ENCODE data around the gene AK9.

The AK9 gene

DNA sequence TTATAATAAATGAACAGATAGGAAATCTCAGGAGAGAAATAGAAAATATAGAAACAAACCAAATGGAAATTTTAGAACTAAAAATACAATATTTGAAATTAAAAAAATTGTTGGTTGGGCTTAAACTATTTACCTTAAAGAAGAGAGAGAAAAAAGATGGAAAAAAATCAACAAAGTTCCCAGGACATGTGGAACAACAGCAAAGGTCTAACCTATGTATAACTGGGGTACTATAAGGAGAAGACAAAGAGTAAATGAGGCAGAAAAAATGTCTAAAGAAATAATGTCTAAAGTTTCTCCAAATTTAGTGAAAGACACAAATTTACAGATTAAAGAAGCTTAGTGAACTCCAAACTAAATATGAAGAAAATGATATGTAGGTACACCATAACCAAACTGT is 166.9 kb downstream of the AK9 start:
- TF ChIP-seq TAF1 (IDR thresholded peaks at IDR 0.05; ENCODE audit: borderline replicate concordance, insufficient read depth, low read length) (no peak), POLR2AphosphoS5 (IDR thresholded peaks at IDR 0.05; ENCODE audit: low read depth, low read length) (no peak), FOXP2 (optimal IDR thresholded peaks at IDR 0.05; ENCODE audit: borderline replicate concordance, extremely low read depth, extremely low read length, insufficient read depth) (no peak), SIN3A (IDR thresholded peaks at IDR 0.05; ENCODE audit: borderline replicate concordance, insufficient read depth, low read length) (no peak)
- TF ChIP-seq, protein P1, sequence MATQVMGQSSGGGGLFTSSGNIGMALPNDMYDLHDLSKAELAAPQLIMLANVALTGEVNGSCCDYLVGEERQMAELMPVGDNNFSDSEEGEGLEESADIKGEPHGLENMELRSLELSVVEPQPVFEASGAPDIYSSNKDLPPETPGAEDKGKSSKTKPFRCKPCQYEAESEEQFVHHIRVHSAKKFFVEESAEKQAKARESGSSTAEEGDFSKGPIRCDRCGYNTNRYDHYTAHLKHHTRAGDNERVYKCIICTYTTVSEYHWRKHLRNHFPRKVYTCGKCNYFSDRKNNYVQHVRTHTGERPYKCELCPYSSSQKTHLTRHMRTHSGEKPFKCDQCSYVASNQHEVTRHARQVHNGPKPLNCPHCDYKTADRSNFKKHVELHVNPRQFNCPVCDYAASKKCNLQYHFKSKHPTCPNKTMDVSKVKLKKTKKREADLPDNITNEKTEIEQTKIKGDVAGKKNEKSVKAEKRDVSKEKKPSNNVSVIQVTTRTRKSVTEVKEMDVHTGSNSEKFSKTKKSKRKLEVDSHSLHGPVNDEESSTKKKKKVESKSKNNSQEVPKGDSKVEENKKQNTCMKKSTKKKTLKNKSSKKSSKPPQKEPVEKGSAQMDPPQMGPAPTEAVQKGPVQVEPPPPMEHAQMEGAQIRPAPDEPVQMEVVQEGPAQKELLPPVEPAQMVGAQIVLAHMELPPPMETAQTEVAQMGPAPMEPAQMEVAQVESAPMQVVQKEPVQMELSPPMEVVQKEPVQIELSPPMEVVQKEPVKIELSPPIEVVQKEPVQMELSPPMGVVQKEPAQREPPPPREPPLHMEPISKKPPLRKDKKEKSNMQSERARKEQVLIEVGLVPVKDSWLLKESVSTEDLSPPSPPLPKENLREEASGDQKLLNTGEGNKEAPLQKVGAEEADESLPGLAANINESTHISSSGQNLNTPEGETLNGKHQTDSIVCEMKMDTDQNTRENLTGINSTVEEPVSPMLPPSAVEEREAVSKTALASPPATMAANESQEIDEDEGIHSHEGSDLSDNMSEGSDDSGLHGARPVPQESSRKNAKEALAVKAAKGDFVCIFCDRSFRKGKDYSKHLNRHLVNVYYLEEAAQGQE (IDR thresholded peaks at IDR 0.05; ENCODE audit: insufficient read depth in 1 of 2, low read depth in 2 of 2, low read length in 2 of 2) = no peak

DNA sequence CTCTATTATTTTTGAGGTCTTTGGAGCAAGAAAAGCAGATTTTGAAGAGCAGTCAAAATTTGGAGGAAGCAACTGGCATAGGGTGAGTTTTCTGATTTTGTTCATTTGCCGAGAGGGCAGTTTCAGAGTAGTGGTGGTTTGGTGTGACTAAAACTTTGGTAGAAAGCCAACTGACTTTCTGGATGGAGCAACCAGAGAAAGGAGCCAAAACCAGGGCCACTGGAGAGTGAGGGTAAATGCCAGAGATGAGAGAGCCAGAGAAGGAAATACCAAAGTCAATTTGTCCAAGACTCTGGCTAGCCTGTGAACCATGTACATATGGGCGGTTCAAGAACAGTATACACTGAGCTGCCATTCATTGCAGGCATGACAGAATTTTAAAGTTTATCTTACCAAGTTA is 167.5 kb downstream of the AK9 start:
- TF ChIP-seq FOXP2 (optimal IDR thresholded peaks at IDR 0.05; ENCODE audit: borderline replicate concordance, extremely low read depth, extremely low read length, insufficient read depth) (no peak), TAF1 (IDR thresholded peaks at IDR 0.05; ENCODE audit: borderline replicate concordance, insufficient read depth, low read length) (no peak), POLR2AphosphoS5 (IDR thresholded peaks at IDR 0.05; ENCODE audit: low read depth, low read length) (no peak), SIN3A (IDR thresholded peaks at IDR 0.05; ENCODE audit: borderline replicate concordance, insufficient read depth, low read length) (no peak)
- TF ChIP-seq, protein P1 (IDR thresholded peaks at IDR 0.05; ENCODE audit: insufficient read depth in 1 of 2, low read depth in 2 of 2, low read length in 2 of 2) = no peak

DNA sequence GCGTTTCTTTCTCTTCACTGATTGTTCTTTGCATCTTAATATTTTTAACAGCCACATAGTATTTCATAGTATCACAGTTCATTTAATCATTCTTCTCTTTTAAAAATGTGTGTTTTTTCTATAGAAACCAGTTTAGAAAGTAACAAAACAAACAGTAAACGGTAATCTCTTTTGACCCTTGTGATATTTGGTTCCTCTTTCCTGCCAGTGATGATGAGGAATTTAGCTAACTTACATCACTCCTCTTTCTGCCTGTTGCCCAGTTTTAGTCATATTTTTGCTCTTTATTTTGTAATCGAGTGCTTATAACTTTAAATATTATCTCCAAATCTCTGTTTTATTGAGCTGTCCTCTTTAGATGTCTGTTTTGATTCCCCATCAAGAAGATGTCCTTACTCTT is 169.9 kb downstream of the AK9 start:
- TF ChIP-seq POLR2AphosphoS5 (IDR thresholded peaks at IDR 0.05; ENCODE audit: low read depth, low read length) (no peak), SIN3A (IDR thresholded peaks at IDR 0.05; ENCODE audit: borderline replicate concordance, insufficient read depth, low read length) (no peak), FOXP2 (optimal IDR thresholded peaks at IDR 0.05; ENCODE audit: borderline replicate concordance, extremely low read depth, extremely low read length, insufficient read depth) (no peak), TAF1 (IDR thresholded peaks at IDR 0.05; ENCODE audit: borderline replicate concordance, insufficient read depth, low read length) (no peak)
- TF ChIP-seq, protein P1 (IDR thresholded peaks at IDR 0.05; ENCODE audit: insufficient read depth in 1 of 2, low read depth in 2 of 2, low read length in 2 of 2) = no peak

DNA sequence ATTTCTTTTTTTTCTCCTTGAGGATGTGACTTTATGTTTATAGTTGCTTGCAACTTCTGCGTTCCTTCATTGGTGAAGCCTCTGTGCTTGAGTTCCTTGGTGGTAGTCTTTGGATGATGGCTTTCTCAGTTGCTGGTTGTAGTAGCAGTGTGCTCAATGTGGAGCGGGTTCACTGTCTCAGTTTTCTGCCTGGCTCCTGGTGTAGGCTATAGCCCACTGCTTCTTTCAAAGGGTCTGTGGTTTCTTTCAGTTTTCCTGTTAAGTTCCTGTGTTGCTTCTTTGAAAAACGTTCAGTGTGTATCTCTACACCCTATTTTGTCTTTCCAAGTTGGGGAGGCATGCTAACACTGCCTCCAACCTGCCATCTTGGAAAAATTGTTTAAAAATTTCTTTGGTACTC is 174.1 kb downstream of the AK9 start:
- no peak for TF ChIP-seq SIN3A (IDR thresholded peaks at IDR 0.05; ENCODE audit: borderline replicate concordance, insufficient read depth, low read length)
- TF ChIP-seq POLR2AphosphoS5 (IDR thresholded peaks at IDR 0.05; ENCODE audit: low read depth, low read length) = no peak
- TF ChIP-seq, protein P1 (IDR thresholded peaks at IDR 0.05; ENCODE audit: insufficient read depth in 1 of 2, low read depth in 2 of 2, low read length in 2 of 2) = no peak
- no peak for TF ChIP-seq TAF1 (IDR thresholded peaks at IDR 0.05; ENCODE audit: borderline replicate concordance, insufficient read depth, low read length)

DNA sequence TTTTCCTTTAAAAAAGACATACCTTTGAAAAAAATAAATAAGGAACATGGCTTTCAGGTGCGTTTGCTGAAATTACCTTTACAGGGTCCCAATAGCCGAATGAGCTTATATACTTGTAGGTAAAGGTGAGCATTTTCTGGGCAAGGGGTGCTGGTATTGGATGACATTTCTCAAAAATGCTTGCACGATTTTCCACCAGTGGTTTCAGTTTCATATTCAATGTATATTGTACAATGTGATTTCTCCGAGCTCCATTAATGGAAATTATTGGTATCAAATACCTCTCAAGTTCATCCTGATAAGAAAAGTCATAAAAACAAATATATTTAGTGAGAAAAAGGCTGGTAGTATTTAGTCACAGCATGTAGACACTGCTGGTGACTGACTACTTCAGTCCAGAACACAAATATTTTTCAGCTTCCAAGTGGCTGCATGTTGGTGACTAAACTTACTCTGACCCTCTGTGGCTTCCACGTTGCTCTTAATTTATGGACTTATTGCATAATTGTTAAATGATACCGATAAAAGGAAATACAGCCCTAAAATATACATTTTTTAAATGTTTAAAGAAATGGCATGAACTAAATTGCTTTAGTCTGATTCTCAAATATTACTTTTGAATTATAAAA is 175.1 kb downstream of the AK9 start:
- TF ChIP-seq TAF1 (IDR thresholded peaks at IDR 0.05; ENCODE audit: borderline replicate concordance, insufficient read depth, low read length) (no peak), SIN3A (IDR thresholded peaks at IDR 0.05; ENCODE audit: borderline replicate concordance, insufficient read depth, low read length) (no peak)
- TF ChIP-seq, protein P1 (IDR thresholded peaks at IDR 0.05; ENCODE audit: insufficient read depth in 1 of 2, low read depth in 2 of 2, low read length in 2 of 2) = no peak
